Brain microvascular endothelial cell (primary cell): ENCODE data around the gene KRTAP8-1.

ENCODE experiments used
- DNase-seq: peaks from one replicate; pipeline ENCODE4 v3.0.0-alpha.2; 2020
- H3K27ac ChIP-seq: fragments of 250-450 bp; sonication (Bioruptor Pico); 2 replicates; pipeline ENCODE4 v1.5.1; 2020; ENCODE audit warnings: mild to moderate bottlenecking, moderate library complexity
- H3K27me3 ChIP-seq: fragments of 250-450 bp; sonication (Bioruptor Pico); replicated peaks from 2 replicates; pipeline ENCODE4 v1.5.1; 2020; ENCODE audit warnings: mild to moderate bottlenecking
- H3K36me3 ChIP-seq: fragments of 250-450 bp; sonication (Bioruptor Pico); replicated peaks from 2 replicates; pipeline ENCODE4 v1.5.1; 2020; ENCODE audit warnings: mild to moderate bottlenecking
- H3K4me3 ChIP-seq: 2 replicates; pipeline ENCODE4 v1.5.1; 2011; ENCODE audit warnings: low read depth, mild to moderate bottlenecking, control low read depth, low read length, moderate library complexity
- in situ Hi-C: cut with HindIII; loops from 2 replicates; pipeline ENCODE4 v1.10.0; 2017; ENCODE audit warnings: low sequenced_read_pairs, low pct_ligation_motif_present
- TF ChIP-seq, protein P1 (sequence below): IDR thresholded peaks from 2 replicates; pipeline ENCODE4 v1.5.1; 2011; ENCODE audit warnings: low read depth, mild to moderate bottlenecking, moderate library complexity, low read length, control low read depth, inconsistent platforms; ENCODE audit errors: missing control alignments

The KRTAP8-1 gene

GRCh38 chr21:30769724-30770431 is 43.2 kb downstream of the KRTAP8-1 start:
- in situ Hi-C loops = no loop called here
- TF ChIP-seq, protein P1, sequence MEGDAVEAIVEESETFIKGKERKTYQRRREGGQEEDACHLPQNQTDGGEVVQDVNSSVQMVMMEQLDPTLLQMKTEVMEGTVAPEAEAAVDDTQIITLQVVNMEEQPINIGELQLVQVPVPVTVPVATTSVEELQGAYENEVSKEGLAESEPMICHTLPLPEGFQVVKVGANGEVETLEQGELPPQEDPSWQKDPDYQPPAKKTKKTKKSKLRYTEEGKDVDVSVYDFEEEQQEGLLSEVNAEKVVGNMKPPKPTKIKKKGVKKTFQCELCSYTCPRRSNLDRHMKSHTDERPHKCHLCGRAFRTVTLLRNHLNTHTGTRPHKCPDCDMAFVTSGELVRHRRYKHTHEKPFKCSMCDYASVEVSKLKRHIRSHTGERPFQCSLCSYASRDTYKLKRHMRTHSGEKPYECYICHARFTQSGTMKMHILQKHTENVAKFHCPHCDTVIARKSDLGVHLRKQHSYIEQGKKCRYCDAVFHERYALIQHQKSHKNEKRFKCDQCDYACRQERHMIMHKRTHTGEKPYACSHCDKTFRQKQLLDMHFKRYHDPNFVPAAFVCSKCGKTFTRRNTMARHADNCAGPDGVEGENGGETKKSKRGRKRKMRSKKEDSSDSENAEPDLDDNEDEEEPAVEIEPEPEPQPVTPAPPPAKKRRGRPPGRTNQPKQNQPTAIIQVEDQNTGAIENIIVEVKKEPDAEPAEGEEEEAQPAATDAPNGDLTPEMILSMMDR = no peak
- Histone ChIP-seq H3K36me3 (no peaks in the 10 kb centered on the region), H3K27me3 (no peaks in the 10 kb centered on the region), H3K4me3 (no peak overlapping the region), H3K27ac (no peak overlapping the region)
- no peak for DNase-seq
